Hepatocyte (in vitro differentiated cells): ENCODE measurements around the gene GATD1.

ENCODE experiments used
- CTCF ChIP-seq: fragments of 200-600 bp; sonication (generic); IDR thresholded peaks from 2 replicates; pipeline ENCODE4 v1.5.1; 2016; ENCODE audit warnings: antibody characterized with exemption, mild to moderate bottlenecking; ENCODE audit not compliant: poor library complexity
- EZH2phosphoT487 ChIP-seq: fragments of 200-600 bp; sonication (generic); IDR thresholded peaks from one replicate; pipeline ENCODE4 v1.6.1; 2018; ENCODE audit warnings: antibody characterized with exemption, mild to moderate bottlenecking, low read depth, moderate library complexity; ENCODE audit not compliant: unreplicated experiment, severe bottlenecking

GRCh38 chr11:719214-720016, 57.9 kb downstream of the GATD1 start:
- TF ChIP-seq EZH2phosphoT487 (no peak), CTCF (no peak)
